MM.1S (cell line): ENCODE measurements around the gene SLC6A16.
"Not testable (repeated sequence)": the region's sequence is repeated elsewhere in the genome, so short reads cannot be mapped to it uniquely, and the experiment has no call there.

Source experiments
- CTCF ChIP-seq: fragments of 300-600 bp; sonication (generic); IDR thresholded peaks from 2 replicates; pipeline ENCODE4 v1.5.1; 2016; ENCODE audit warnings: antibody characterized with exemption, low read length, mixed read lengths
- EZH2 ChIP-seq: fragments of 300-600 bp; sonication (generic); optimal IDR thresholded peaks from 2 replicates; pipeline ENCODE3; 2017; ENCODE audit warnings: low read depth, mild to moderate bottlenecking, antibody characterized with exemption, low read length, mixed read lengths
- EZH2phosphoT487 ChIP-seq: fragments of 300-600 bp; sonication (generic); IDR thresholded peaks from 2 replicates; pipeline ENCODE4 v1.6.1; 2018; ENCODE audit warnings: antibody characterized with exemption, low read length

GRCh38 chr19:49325756-49326155, 765 bp upstream of the SLC6A16 start:
- not testable (repeated sequence) for TF ChIP-seq CTCF, EZH2, EZH2phosphoT487
